ENCODE data around the gene ZMYND8.

GRCh38 chr20:47271046-47271615 is 85.4 kb downstream of the ZMYND8 start:
- TF ChIP-seq EZH2 (IDR thresholded peaks at IDR 0.05; ENCODE audit: insufficient read depth, poor library complexity, severe bottlenecking) (no peak), EZH2phosphoT487 (IDR thresholded peaks at IDR 0.05; ENCODE audit: insufficient read depth, low read depth) (no peak)

Measured in GM23248 (cell line).